Muscle layer of colon (tissue), 2 donors: ENCODE results near the gene DGKD.
A peak's percentile ranks its signal among the peaks of the same experiment; 100 is the strongest.

ENCODE experiments used
- H3K27ac ChIP-seq: one replicate; pipeline ENCODE4 v1.7.0; 2013; ENCODE audit warnings: low read depth, mild to moderate bottlenecking, low read length, moderate library complexity
- H3K27me3 ChIP-seq, 2 donors: one replicate each; pipeline ENCODE4 v1.7.0; 2013; ENCODE audit warnings: low read length in 2 of 2, mild to moderate bottlenecking in 2 of 2; ENCODE audit not compliant: insufficient read depth in 2 of 2, control insufficient read depth in 1 of 2
- H3K36me3 ChIP-seq: one replicate; pipeline ENCODE4 v1.7.0; 2013; ENCODE audit warnings: mild to moderate bottlenecking, low read length; ENCODE audit not compliant: insufficient read depth
- H3K4me1 ChIP-seq: one replicate; pipeline ENCODE4 v1.7.0; 2013; ENCODE audit warnings: mild to moderate bottlenecking, low read length; ENCODE audit not compliant: insufficient read depth
- H3K4me3 ChIP-seq, 2 donors: one replicate each; pipeline ENCODE4 v1.7.0; 2013; ENCODE audit warnings: low read length in 2 of 2, low read depth in 1 of 2, mild to moderate bottlenecking in 1 of 2, moderate library complexity in 1 of 2
- H3K9ac ChIP-seq: one replicate; pipeline ENCODE4 v1.7.0; 2013; ENCODE audit warnings: low read length
- H3K9me3 ChIP-seq: one replicate; pipeline ENCODE4 v1.7.0; 2013; ENCODE audit warnings: mild to moderate bottlenecking, low read length
- donor health status: abdominal sarcoma.
- donor health status: Adenocarcinoma of cecum.

Gene DGKD

GRCh38 chr2:233469261-233470010 is 115.1 kb downstream of the DGKD start:
- H3K27ac ChIP-seq: peak overlapping the region; percentile 71
- peaks cover 36% of the 10 kb centered on the region for H3K36me3 ChIP-seq
- H3K4me1 ChIP-seq: peaks cover 17% of the 10 kb centered on the region
- H3K9ac ChIP-seq: no peak overlapping the region
- no peaks in the 10 kb centered on the region for H3K27me3 ChIP-seq
- H3K9me3 ChIP-seq: no peaks in the 10 kb centered on the region
- H3K4me3 ChIP-seq: peak overlapping the region in 1 of 2 donors; percentile 7

- H3K9ac ChIP-seq: no peak overlapping the region
- H3K27me3 ChIP-seq: no peaks in the 10 kb centered on the region
- H3K36me3 ChIP-seq: peaks cover 29% of the 10 kb centered on the region
- no peaks in the 10 kb centered on the region for H3K9me3 ChIP-seq
- H3K4me3 ChIP-seq: peak overlapping the region in 1 of 2 donors; percentile 7
- H3K4me1 ChIP-seq: peaks cover 17% of the 10 kb centered on the region
- peak overlapping the region; percentile 71 for H3K27ac ChIP-seq
These were observed 115.9 kb downstream of the DGKD start for GRCh38 chr2:233470011-233470687.

GRCh38 chr2:233470839-233471238 is 116.5 kb downstream of the DGKD start:
- Histone ChIP-seq H3K4me3 (no peak overlapping the region), H3K9ac (no peak overlapping the region), H3K36me3 (peaks cover 28% of the 10 kb centered on the region), H3K9me3 (no peaks in the 10 kb centered on the region), H3K27me3 (no peaks in the 10 kb centered on the region), H3K27ac (peak overlapping the region; percentile 71), H3K4me1 (peaks cover 17% of the 10 kb centered on the region)

GRCh38 chr2:233471291-233472035 is 117.2 kb downstream of the DGKD start:
- Histone ChIP-seq H3K4me3 (no peak overlapping the region), H3K27ac (no peak overlapping the region), H3K36me3 (peaks cover 29% of the 10 kb centered on the region), H3K9ac (no peak overlapping the region), H3K9me3 (no peaks in the 10 kb centered on the region), H3K27me3 (no peaks in the 10 kb centered on the region), H3K4me1 (peaks cover 17% of the 10 kb centered on the region)

GRCh38 chr2:233473386-233473791 is 119.1 kb downstream of the DGKD start:
- peaks cover 17% of the 10 kb centered on the region for H3K4me1 ChIP-seq
- no peaks in the 10 kb centered on the region for H3K9me3 ChIP-seq
- no peak overlapping the region for H3K9ac ChIP-seq
- no peak overlapping the region for H3K27ac ChIP-seq
- H3K4me3 ChIP-seq: no peak overlapping the region
- H3K27me3 ChIP-seq: no peaks in the 10 kb centered on the region
- peaks cover 20% of the 10 kb centered on the region for H3K36me3 ChIP-seq

GRCh38 chr2:233473878-233474277 is 119.6 kb downstream of the DGKD start:
- Histone ChIP-seq H3K27ac (no peak overlapping the region), H3K9me3 (no peaks in the 10 kb centered on the region), H3K36me3 (peaks cover 15% of the 10 kb centered on the region)

GRCh38 chr2:233474308-233475160 is 120.2 kb downstream of the DGKD start:
- Histone ChIP-seq H3K9me3 (no peaks in the 10 kb centered on the region), H3K36me3 (peaks cover 13% of the 10 kb centered on the region)

More at GRCh38 chr2:233473878-233474277, 119.6 kb downstream of the DGKD start:
- Histone ChIP-seq H3K4me1 (peaks cover 17% of the 10 kb centered on the region), H3K9ac (no peak overlapping the region), H3K27me3 (no peaks in the 10 kb centered on the region), H3K4me3 (no peak overlapping the region)

GRCh38 chr2:233476063-233476410 is 121.7 kb downstream of the DGKD start:
- Histone ChIP-seq H3K27ac (no peak overlapping the region), H3K36me3 (peaks cover 13% of the 10 kb centered on the region), H3K4me3 (no peak overlapping the region), H3K9ac (no peak overlapping the region), H3K27me3 (no peaks in the 10 kb centered on the region), H3K9me3 (no peaks in the 10 kb centered on the region), H3K4me1 (peaks cover 12% of the 10 kb centered on the region)

More at GRCh38 chr2:233474308-233475160, 120.2 kb downstream of the DGKD start:
- H3K27ac ChIP-seq: no peak overlapping the region
- no peaks in the 10 kb centered on the region for H3K27me3 ChIP-seq
- no peak overlapping the region for H3K4me3 ChIP-seq
- no peak overlapping the region for H3K9ac ChIP-seq
- H3K4me1 ChIP-seq: peaks cover 10% of the 10 kb centered on the region

GRCh38 chr2:233476651-233477547 is 122.6 kb downstream of the DGKD start:
- no peak overlapping the region for H3K27ac ChIP-seq
- H3K4me1 ChIP-seq: peaks cover 17% of the 10 kb centered on the region
- H3K9me3 ChIP-seq: no peaks in the 10 kb centered on the region
- H3K9ac ChIP-seq: no peak overlapping the region
- no peak overlapping the region for H3K4me3 ChIP-seq
- peaks cover 12% of the 10 kb centered on the region for H3K36me3 ChIP-seq
- no peaks in the 10 kb centered on the region for H3K27me3 ChIP-seq
